Epithelial cell of esophagus (primary cell): ENCODE measurements around the gene ZNF580.

Source experiments
- DNase-seq: peaks from one replicate; pipeline ENCODE4 v3.0.0; 2010; ENCODE audit warnings: low read depth
- H3K4me3 ChIP-seq: 2 replicates; pipeline ENCODE4 v1.5.1; 2011; ENCODE audit warnings: mild to moderate bottlenecking, low read length, control low read depth
- CTCF ChIP-seq: IDR thresholded peaks from 2 replicates; pipeline ENCODE4 v1.5.1; 2011; ENCODE audit warnings: low read depth, mild to moderate bottlenecking, low read length, control low read depth, inconsistent platforms; ENCODE audit not compliant: insufficient read depth; ENCODE audit errors: missing control alignments

ZNF580 gene

GRCh38 chr19:55614711-55615542 lies 25.9 kb upstream of the ZNF580 start:
- DNase-seq = no peak
- H3K4me3 ChIP-seq = no peak overlapping the region
- TF ChIP-seq CTCF = no peak

DNA sequence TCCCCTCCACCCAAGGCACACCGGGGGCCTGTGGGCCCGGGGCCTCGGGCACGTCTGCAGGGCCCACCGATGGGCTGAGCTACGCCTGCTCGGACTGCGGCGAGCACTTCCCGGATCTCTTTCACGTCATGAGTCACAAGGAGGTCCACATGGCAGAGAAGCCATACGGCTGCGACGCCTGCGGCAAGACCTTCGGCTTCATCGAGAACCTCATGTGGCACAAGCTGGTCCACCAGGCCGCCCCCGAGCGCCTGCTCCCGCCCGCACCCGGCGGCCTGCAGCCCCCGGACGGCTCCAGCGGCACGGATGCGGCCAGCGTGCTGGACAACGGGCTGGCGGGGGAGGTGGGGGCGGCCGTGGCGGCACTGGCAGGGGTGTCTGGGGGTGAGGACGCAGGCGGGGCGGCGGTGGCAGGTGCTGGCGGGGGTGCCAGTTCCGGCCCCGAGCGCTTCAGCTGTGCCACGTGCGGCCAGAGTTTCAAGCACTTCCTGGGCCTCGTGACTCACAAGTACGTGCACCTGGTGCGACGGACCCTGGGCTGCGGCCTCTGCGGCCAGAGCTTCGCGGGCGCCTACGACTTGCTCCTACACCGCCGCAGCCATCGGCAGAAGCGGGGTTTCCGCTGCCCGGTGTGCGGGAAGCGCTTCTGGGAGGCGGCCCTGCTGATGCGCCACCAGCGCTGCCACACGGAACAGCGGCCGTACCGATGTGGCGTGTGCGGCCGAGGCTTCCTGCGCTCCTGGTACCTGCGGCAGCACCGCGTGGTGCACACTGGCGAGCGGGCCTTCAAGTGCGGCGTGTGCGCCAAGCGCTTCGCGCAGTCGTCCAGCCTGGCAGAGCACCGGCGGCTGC lies 25.0 kb upstream of the ZNF580 start:
- H3K4me3 ChIP-seq = no peak overlapping the region
- TF ChIP-seq CTCF = no peak
- DNase-seq = no peak

- TF ChIP-seq CTCF = no peak
- no peak for DNase-seq
- no peak overlapping the region for H3K4me3 ChIP-seq
These were observed 24.4 kb upstream of the ZNF580 start for GRCh38 chr19:55616395-55616875.

DNA sequence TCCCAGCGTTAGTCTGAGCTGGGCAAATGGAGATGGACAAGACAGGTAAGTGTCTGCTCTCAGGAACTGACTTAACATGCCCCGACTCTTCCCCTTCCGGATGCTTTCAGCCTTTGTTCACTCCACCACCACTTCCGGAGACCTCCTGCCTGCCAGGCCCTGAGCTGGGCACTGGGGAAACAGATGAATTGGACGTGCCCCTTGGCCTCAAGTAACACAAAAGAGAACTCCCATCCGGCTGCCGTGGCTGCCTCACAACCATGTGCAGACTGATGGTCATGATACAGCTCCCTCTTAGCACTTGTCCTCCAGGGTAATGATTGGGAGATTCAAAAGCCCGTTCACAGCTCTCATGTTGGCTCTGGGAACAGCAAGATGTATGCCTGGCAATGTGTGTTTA lies 23.4 kb upstream of the ZNF580 start:
- TF ChIP-seq CTCF = no peak
- H3K4me3 ChIP-seq = no peak overlapping the region
- DNase-seq = no peak

DNA sequence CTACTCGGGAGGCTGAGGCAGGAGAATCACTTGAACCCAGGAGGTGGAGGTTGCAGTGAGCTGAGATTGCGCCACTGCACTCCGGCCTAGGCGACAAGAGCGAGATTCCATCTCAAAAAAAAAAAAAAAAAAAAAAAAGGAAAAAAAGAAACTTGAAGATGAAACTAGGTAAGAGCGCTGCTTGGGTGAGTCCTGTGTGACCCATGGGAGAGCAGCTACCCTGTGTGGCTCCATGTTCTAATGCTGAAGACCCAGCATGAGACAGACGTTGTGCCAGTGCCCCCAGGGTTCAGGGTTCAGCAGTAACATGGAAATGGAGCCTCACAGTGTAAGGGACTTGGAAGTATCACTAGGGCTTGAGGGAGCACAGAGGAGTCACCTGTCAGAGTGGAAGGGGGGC lies 22.4 kb upstream of the ZNF580 start:
- no peak overlapping the region for H3K4me3 ChIP-seq
- TF ChIP-seq CTCF = no peak
- no peak for DNase-seq

DNA sequence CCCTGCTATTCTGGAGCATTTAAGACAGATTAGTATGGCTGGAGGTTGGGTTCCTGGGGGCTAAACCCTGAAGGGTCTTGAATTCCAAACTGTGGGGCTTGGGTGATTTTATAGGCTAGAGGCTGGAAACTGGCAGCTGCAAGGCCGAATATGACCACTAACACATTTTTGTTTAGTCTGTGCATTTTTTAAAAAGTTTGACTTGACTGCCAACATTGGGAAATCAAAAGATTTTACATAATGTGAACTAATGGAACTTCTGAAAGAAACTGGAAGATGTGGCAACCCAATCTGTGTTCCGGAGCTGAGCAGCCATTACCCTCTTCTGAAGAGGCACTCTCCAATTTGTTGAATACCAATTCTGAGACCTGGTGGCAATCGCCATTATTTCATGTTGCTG lies 21.5 kb upstream of the ZNF580 start:
- no peak for DNase-seq
- no peak for TF ChIP-seq CTCF
- no peak overlapping the region for H3K4me3 ChIP-seq
